KOPT-K1 (cell line): ENCODE results near the gene PIEZO2.

Experiments used
- H3K27ac ChIP-seq: fragments of 200-600 bp; sonication (generic); 2 replicates; pipeline ENCODE4 v1.5.1; 2016; ENCODE audit warnings: antibody characterized with exemption, mild to moderate bottlenecking, low read depth, low read length; ENCODE audit not compliant: poor library complexity, severe bottlenecking
- H3K36me3 ChIP-seq: fragments of 200-600 bp; sonication (generic); 2 replicates; pipeline ENCODE4 v1.5.1; 2017; ENCODE audit warnings: antibody characterized with exemption, mild to moderate bottlenecking, low read length, moderate library complexity; ENCODE audit not compliant: insufficient read depth
- H3K9me3 ChIP-seq: fragments of 200-600 bp; sonication (generic); 2 replicates; pipeline ENCODE4 v1.5.1; 2017; ENCODE audit warnings: antibody characterized with exemption, low read length, mild to moderate bottlenecking; ENCODE audit not compliant: insufficient read depth, poor library complexity, severe bottlenecking

The PIEZO2 gene

GRCh38 chr18:10707294-10707693 is 442.1 kb downstream of the PIEZO2 start:
- Histone ChIP-seq H3K9me3 (no peaks in the 10 kb centered on the region), H3K27ac (no peak overlapping the region), H3K36me3 (no peaks in the 10 kb centered on the region)

- Histone ChIP-seq H3K36me3 (no peaks in the 10 kb centered on the region), H3K27ac (no peak overlapping the region), H3K9me3 (no peaks in the 10 kb centered on the region)
These were observed 443.6 kb downstream of the PIEZO2 start for GRCh38 chr18:10705786-10706185.

GRCh38 chr18:10705291-10705690 is 444.1 kb downstream of the PIEZO2 start:
- Histone ChIP-seq H3K36me3 (no peaks in the 10 kb centered on the region), H3K27ac (no peak overlapping the region), H3K9me3 (no peaks in the 10 kb centered on the region)

DNA sequence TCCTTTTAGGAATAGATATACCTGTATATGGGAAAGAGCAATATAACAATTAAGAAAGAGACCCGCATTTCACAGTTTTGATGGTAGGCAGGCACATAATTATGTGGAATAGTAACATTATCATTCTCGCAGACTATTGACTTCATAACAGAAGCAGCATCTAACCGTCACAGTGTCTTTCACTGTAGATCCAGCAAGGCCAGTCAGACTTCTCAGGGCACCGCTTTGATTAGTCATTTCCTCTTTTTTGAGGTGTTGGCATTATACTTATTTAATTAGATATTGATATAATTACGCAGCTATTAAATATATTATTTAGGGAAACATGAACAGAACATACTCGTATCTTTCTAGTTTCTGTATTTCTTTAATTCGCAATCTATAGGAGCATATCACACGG is 447.2 kb downstream of the PIEZO2 start:
- Histone ChIP-seq H3K36me3 (no peaks in the 10 kb centered on the region), H3K9me3 (no peaks in the 10 kb centered on the region), H3K27ac (no peak overlapping the region)

DNA sequence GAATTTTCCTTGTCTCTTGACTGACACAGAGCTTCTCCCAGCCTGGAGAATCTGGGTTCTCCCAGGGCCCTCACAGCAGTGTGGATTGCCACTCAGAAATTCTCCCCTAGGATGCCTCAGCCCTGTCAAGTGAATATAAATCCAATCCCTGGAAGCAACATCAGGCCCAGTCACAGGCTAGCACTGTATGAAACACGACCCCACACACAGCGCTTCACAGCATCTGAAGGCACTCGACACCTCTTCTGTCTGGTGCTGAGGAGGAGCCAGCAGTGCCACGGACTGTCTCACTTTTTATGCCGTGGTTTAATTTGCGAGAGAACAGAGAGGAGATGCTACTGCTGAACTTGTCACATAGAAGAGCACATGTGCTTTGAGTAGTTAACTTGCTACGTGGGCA is 459.0 kb downstream of the PIEZO2 start:
- no peak overlapping the region for H3K27ac ChIP-seq
- no peaks in the 10 kb centered on the region for H3K36me3 ChIP-seq
- no peaks in the 10 kb centered on the region for H3K9me3 ChIP-seq

DNA sequence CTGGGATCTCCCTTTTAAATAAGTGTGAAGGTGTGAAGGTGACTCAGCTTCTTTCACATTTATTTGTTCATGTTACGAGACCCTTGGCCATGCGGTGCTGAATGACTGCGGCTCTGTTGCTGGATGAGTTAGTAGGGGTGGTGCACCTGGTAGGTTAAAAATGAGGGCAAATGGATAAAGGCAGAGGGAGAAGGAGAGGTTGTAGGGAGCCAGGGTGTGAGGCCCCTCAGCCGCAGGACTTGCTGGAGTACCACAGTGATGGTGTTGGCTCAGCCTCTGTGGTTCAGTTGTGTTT is 459.4 kb downstream of the PIEZO2 start:
- Histone ChIP-seq H3K27ac (no peak overlapping the region), H3K9me3 (no peaks in the 10 kb centered on the region), H3K36me3 (no peaks in the 10 kb centered on the region)

- H3K27ac ChIP-seq = no peak overlapping the region
- H3K36me3 ChIP-seq = no peaks in the 10 kb centered on the region
- H3K9me3 ChIP-seq = no peaks in the 10 kb centered on the region
These were observed 459.9 kb downstream of the PIEZO2 start for GRCh38 chr18:10689236-10690034.

GRCh38 chr18:10688766-10689165 is 460.6 kb downstream of the PIEZO2 start:
- Histone ChIP-seq H3K27ac (no peak overlapping the region), H3K36me3 (no peaks in the 10 kb centered on the region), H3K9me3 (no peaks in the 10 kb centered on the region)

DNA sequence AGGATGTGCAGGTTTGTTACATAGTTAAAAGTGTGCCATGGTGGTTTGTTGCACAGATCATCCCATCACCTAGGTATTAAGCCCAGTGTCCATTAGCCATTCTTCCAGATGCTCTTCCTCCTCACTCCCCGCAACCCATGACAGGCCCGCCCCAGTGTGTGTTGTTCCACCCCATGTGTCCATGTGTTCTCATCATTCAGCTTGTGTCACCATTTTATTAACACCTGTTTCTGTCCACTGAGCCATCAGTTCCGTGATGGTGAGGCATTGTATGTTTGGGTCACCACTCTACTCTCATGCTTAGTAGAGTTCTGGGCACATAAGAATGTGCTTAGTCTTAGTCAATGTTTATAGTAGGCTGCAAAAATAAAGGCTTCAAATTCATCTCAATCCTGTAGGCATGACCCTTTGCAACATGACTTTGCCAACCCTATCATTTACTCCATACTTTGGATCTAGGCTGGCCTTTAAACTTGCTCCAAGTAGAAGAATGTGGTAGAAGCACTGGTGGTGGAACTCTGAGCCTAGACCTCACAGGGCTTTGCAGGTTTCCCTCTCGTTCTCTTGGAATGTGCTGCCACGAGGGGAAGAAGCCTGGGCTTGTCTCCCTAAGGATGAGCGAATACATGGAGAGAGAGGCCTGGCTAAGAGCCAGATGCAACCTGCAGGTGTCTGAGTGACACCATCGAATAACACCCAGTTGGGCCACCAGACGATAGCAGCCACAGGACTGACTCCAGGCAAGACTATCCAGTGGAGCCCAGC is 462.0 kb downstream of the PIEZO2 start:
- Histone ChIP-seq H3K9me3 (no peaks in the 10 kb centered on the region), H3K27ac (no peak overlapping the region), H3K36me3 (no peaks in the 10 kb centered on the region)

DNA sequence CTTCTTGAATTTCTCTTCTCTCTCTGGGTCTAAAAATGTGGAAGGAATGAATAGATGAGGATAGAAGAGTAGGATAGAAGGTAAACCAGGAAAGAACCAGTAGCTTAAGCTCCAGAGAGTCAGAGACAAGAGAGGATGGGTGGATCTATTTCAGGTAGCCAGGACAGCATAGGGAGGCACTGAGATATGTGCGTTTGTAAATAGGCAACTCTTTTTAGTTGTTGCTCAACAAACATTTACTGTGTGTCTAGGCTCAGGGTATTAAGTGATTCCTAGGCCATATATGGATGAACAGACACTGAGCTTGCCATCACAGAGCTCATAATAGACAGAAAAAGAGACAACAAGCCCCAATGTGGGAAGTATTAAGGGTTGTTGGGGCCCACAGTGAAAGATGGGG is 463.1 kb downstream of the PIEZO2 start:
- Histone ChIP-seq H3K27ac (no peak overlapping the region), H3K9me3 (no peaks in the 10 kb centered on the region), H3K36me3 (no peaks in the 10 kb centered on the region)

GRCh38 chr18:10685484-10685883 is 463.9 kb downstream of the PIEZO2 start:
- Histone ChIP-seq H3K27ac (no peak overlapping the region), H3K36me3 (no peaks in the 10 kb centered on the region), H3K9me3 (no peaks in the 10 kb centered on the region)

GRCh38 chr18:10682368-10682714 is 467.0 kb downstream of the PIEZO2 start:
- Histone ChIP-seq H3K36me3 (no peaks in the 10 kb centered on the region), H3K9me3 (no peaks in the 10 kb centered on the region), H3K27ac (no peak overlapping the region)

DNA sequence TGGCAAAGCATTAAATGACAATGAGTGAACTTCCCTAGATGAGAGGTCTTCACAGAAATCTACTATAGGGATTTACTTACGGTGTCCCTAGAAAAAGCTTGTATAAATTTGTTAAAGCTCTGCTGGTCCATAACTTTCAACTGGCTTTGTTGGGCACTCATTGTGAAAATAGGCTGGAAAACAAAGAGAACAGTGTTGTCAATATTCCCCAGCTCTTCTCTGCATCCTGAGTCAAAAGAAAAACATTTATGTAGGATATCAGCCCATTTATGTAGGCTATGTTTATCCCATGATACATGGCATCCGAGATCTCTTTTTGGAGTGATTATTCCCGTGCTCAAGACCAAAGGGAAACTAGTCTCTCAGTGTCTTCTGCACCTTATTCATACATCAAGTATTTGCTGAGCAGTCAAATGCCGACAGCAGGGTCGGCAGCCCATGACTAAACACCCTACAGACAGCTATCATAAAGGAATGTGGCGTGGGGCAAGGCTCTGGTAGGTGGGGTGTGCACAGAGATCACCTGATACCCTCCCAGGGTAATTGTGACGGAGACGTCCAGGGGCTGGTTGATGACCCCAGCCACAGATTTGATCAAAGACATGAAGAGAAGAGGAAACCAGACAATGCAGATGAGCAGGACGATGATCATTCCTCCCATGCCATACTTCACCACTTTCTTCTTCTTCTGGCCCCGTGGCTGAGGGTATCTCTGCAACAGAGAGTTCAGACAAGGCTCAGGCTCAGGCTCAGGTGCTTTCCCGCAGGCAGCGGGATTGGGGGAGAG is 467.6 kb downstream of the PIEZO2 start:
- Histone ChIP-seq H3K9me3 (no peaks in the 10 kb centered on the region), H3K36me3 (no peaks in the 10 kb centered on the region), H3K27ac (no peak overlapping the region)

- H3K36me3 ChIP-seq = no peaks in the 10 kb centered on the region
- H3K27ac ChIP-seq = no peak overlapping the region
- no peaks in the 10 kb centered on the region for H3K9me3 ChIP-seq
These were observed 469.1 kb downstream of the PIEZO2 start for GRCh38 chr18:10680271-10680596.

- H3K9me3 ChIP-seq = no peaks in the 10 kb centered on the region
- no peaks in the 10 kb centered on the region for H3K36me3 ChIP-seq
- no peak overlapping the region for H3K27ac ChIP-seq
These were observed 469.7 kb downstream of the PIEZO2 start for GRCh38 chr18:10679557-10680270.
